GM12878 (cell line): Measurements from ENCODE around the gene SORCS2. TPM values are rescaled to one million over a fixed set of nuclear protein-coding genes. Genes with fewer than 3 reads are reported as not detected.

Experiments
- ATAC-seq: fragments of 200-7000 bp; cut with Tn5 transposase; 3 replicates; pipeline ENCODE4 v1.9.1; 2020; ENCODE audit warnings: mild to moderate bottlenecking, moderate library complexity
- BruUV-seq: library from RNA; stranded (reverse); fragments of 400-500 nt; replicated peaks from 2 replicates; lab custom pipeline; 2021; lab: Mats Ljungman, UMichigan
- CTCF ChIA-PET: fragments of 300-600 bp; sonication (Branson Sonifier 250); formaldehyde crosslinking; extraction: SDS; loops from one replicate; lab custom pipeline; 2021; ENCODE audit warnings: inconsistent platforms; lab: Yijun Ruan, JAX
- POLR2A ChIA-PET: fragments of 350-600 bp; formaldehyde crosslinking; extraction: SDS; loops from one replicate; lab custom pipeline; 2021; ENCODE audit warnings: inconsistent platforms; lab: Charles Lee
- RAD21 ChIA-PET: fragments of 300-600 bp; sonication (Branson Sonifier 250); formaldehyde crosslinking; loops from one replicate; lab custom pipeline; 2023; ENCODE audit warnings: antibody characterized with exemption; ENCODE audit not compliant: unreplicated experiment; lab: Charles Lee
- SMC1A ChIA-PET: fragments of 300-600 bp; sonication (Branson Sonifier 250); formaldehyde crosslinking; loops from one replicate; lab custom pipeline; 2023; ENCODE audit not compliant: unreplicated experiment, uncharacterized antibody; lab: Charles Lee
- DNase-seq: peaks from one replicate; pipeline ENCODE4 v3.0.0-alpha.2; 2011; ENCODE audit warnings: low read depth, low spot score
- FAIRE-seq: peaks from 3 replicates; lab custom pipeline; 2011; peaks lifted over from hg19 to GRCh38; lab: Jason Lieb, UNC
- H2AFZ ChIP-seq: 2 replicates; pipeline ENCODE4 v1.6.0; 2011; ENCODE audit warnings: low read depth, low read length, control low read depth; ENCODE audit not compliant: control insufficient read depth
- H3K27ac ChIP-seq: 2 replicates; pipeline ENCODE4 v1.5.1; 2011; ENCODE audit warnings: control low read depth; ENCODE audit not compliant: control insufficient read depth, insufficient read depth
- H3K27me3 ChIP-seq, 2 experiments: replicated peaks in 1 of 2; 2 replicates each; pipeline versions ENCODE4 v1.6.0 to v1.6.1; 2011; ENCODE audit warnings: low read length in 1 of 2; ENCODE audit not compliant: control insufficient read depth in 2 of 2, insufficient read depth in 2 of 2
- H3K36me3 ChIP-seq, 2 experiments: 2 replicates each; pipeline ENCODE4 v1.5.1; 2011; ENCODE audit warnings: low read length in 1 of 2; ENCODE audit not compliant: control insufficient read depth in 2 of 2, insufficient read depth in 2 of 2
- H3K4me1 ChIP-seq: 2 replicates; pipeline ENCODE4 v1.6.1; 2011; ENCODE audit warnings: mild to moderate bottlenecking, low read length, moderate library complexity, mixed read lengths; ENCODE audit not compliant: control insufficient read depth, insufficient read depth
- H3K4me2 ChIP-seq: 2 replicates; pipeline ENCODE4 v1.6.0; 2011; ENCODE audit warnings: control low read depth; ENCODE audit not compliant: control insufficient read depth, insufficient read depth
- H3K4me3 ChIP-seq: fragments of 200-600 bp; sonication (generic); 2 replicates; pipeline ENCODE4 v1.5.1; 2016
- H3K79me2 ChIP-seq: 2 replicates; pipeline ENCODE4 v1.6.0; 2011; ENCODE audit warnings: low read length; ENCODE audit not compliant: control insufficient read depth, insufficient read depth
- H3K9ac ChIP-seq: 2 replicates; pipeline ENCODE4 v1.8.0; 2011; ENCODE audit warnings: low read length, control low read depth, mixed read lengths; ENCODE audit not compliant: control insufficient read depth, insufficient read depth
- H3K9me3 ChIP-seq: replicated peaks from 3 replicates; pipeline ENCODE4 v1.5.1; 2011; ENCODE audit warnings: mild to moderate bottlenecking, low read length; ENCODE audit not compliant: control insufficient read depth, insufficient read depth
- H4K20me1 ChIP-seq: 2 replicates; pipeline ENCODE4 v1.6.0; 2011; ENCODE audit not compliant: control insufficient read depth, insufficient read depth
- BCL3 ChIP-seq: IDR thresholded peaks from 2 replicates; pipeline ENCODE4 v1.6.1; 2011; ENCODE audit warnings: borderline replicate concordance, low read depth, mild to moderate bottlenecking, moderate library complexity, low read length; ENCODE audit not compliant: insufficient read depth, poor library complexity, severe bottlenecking
- BHLHE40 ChIP-seq, 2 experiments: fragments of 450-650 bp in 1 of 2; IDR thresholded peaks; 2 replicates each; pipeline ENCODE4 v1.6.1; 2011 to 2017; ENCODE audit warnings: low read depth in 2 of 2, borderline replicate concordance in 1 of 2, improper control_type of control experiment in 1 of 2, low read length in 1 of 2, mild to moderate bottlenecking in 1 of 2
- E2F4 ChIP-seq: IDR thresholded peaks from 2 replicates; pipeline ENCODE4 v1.6.1; 2012; ENCODE audit warnings: low read depth, low read length, improper control_type of control experiment
- EED ChIP-seq: sonication (generic); IDR thresholded peaks from 2 replicates; pipeline ENCODE4 v1.6.1; 2016; ENCODE audit warnings: antibody characterized with exemption, low read depth
- ESRRA ChIP-seq: IDR thresholded peaks from 2 replicates; pipeline ENCODE4 v1.6.1; 2012; ENCODE audit warnings: mild to moderate bottlenecking, low read length, improper control_type of control experiment
- HDAC6 ChIP-seq: fragments of 200-600 bp; sonication (generic); IDR thresholded peaks from one replicate; pipeline ENCODE4 v1.8.0; 2017; ENCODE audit warnings: antibody characterized with exemption; ENCODE audit not compliant: unreplicated experiment
- RAD51 ChIP-seq: fragments of 450-650 bp; IDR thresholded peaks from 2 replicates; pipeline ENCODE4 v1.6.1; 2016; ENCODE audit warnings: moderate library complexity, mild to moderate bottlenecking, inconsistent platforms
- SP1 ChIP-seq: IDR thresholded peaks from one replicate; pipeline ENCODE4 v1.6.1; 2011; ENCODE audit warnings: low read depth, low read length
- STAT3 ChIP-seq: IDR thresholded peaks from 2 replicates; pipeline ENCODE4 v1.6.1; 2011; ENCODE audit warnings: low read depth, low read length, improper control_type of control experiment
- ZBED1 ChIP-seq: IDR thresholded peaks from 2 replicates; pipeline ENCODE4 v1.6.1; 2016; ENCODE audit warnings: borderline replicate concordance
- ZSCAN29 ChIP-seq: fragments of 450-650 bp; IDR thresholded peaks from 2 replicates; pipeline ENCODE4 v1.6.1; 2017; ENCODE audit warnings: mild to moderate bottlenecking, moderate library complexity
- WGBS: methylation state at CpG from one replicate; pipeline ENCODE4 v1.1.6; 2016; ENCODE audit warnings: low lambda C conversion rate; ENCODE audit not compliant: insufficient replicate concordance, insufficient coverage; ENCODE audit errors: missing lambda C conversion rate; 5-methylcytosine and 5-hydroxymethylcytosine counted together
- in situ Hi-C: fragments of 300-500 bp; cut with MboI; formaldehyde crosslinking; loops from 9 replicates; pipeline ENCODE4 v1.14.3; 2018; ENCODE audit warnings: mixed read lengths
- intact Hi-C: fragments of 100-400 bp; cut with micrococcal nuclease; formaldehyde crosslinking; loops from one replicate; pipeline ENCODE4 v1.14.2; 2022; ENCODE audit not compliant: unreplicated experiment
- polyA plus RNA-seq, 11 experiments: library from polyadenylated mRNA; depleted of rRNA in 4 of 11; unstranded in 6 of 11; stranded (reverse) in 5 of 11; fragments of >200 nt; fragmentation: Nextera tagmentation in 4 of 11; fragmentation: Illumina TruSeq in 1 of 11; extraction: Ambion mirVana in 4 of 11; extraction: Trizol in 1 of 11; gene quantifications; 1 replicate in 1 of 11; 2 replicates in 10 of 11; pipeline versions ENCODE4 v1.2.1 to v1.2.3, GENCODE V29; 2011 to 2016; ENCODE audit warnings: inconsistent platforms in 2 of 11, missing spikeins in 2 of 11, low read depth in 1 of 11
- total RNA-seq, 4 experiments: library from RNA; depleted of rRNA in 3 of 4; stranded (reverse); fragments of >200 nt in 3 of 4; fragmentation: Illumina TruSeq in 1 of 4; extraction: Trizol in 1 of 4; gene quantifications; 2 replicates each; pipeline versions ENCODE4 v1.2.1 to v1.2.3, GENCODE V29; 2013 to 2021

Gene SORCS2
- total and polyA plus RNA-seq, 10 of the 15 experiments (the other 5 are each of a cell fraction or from before 2014, with no cell fraction given): 0.01 to 0.15 (median 0.05) TPM; not detected in 5

- TF ChIP-seq STAT3 (no peak), BCL3 (no peak), EED (no peak)
- TF ChIP-seq, all 136 proteins: peak for 0
- ATAC-seq (no peak), FAIRE-seq (no peak), DNase-seq (no peak)
- BruUV-seq: no TSS peak
- Histone ChIP-seq H3K4me3 (no peak overlapping the region), H2AFZ (no peak overlapping the region), H3K36me3 (no peaks in the 10 kb centered on the region), H4K20me1 (no peaks in the 10 kb centered on the region), H3K27ac (no peak overlapping the region), H3K4me1 (peaks cover 29% of the 10 kb centered on the region), H3K9ac (no peak overlapping the region), H3K27me3 (no peaks in the 10 kb centered on the region; a peak in 2 of 4 replicates), H3K79me2 (no peaks in the 10 kb centered on the region), H3K9me3 (no peaks in the 10 kb centered on the region), H3K4me2 (no peak overlapping the region)
- RAD21 ChIA-PET: no interaction called here
- in situ Hi-C loops (loop anchor here (10.0 kb wide), 1 partner anchor 1581 kb away; no protein-coding TSS in a partner anchor), intact Hi-C loops (no loop called here)
- SMC1A ChIA-PET: no interaction called here
- WGBS: 38% methylated on average over 9 of the region's 9 CpGs
- CTCF ChIA-PET: no interaction called here
- POLR2A ChIA-PET: no interaction called here
Observed at GRCh38 chr4:7775396-7775795, 583.1 kb downstream of the SORCS2 start.

- H3K9me3 ChIP-seq: no peaks in the 10 kb centered on the region
- H3K36me3 ChIP-seq: no peaks in the 10 kb centered on the region
- no peak overlapping the region for H2AFZ ChIP-seq
- SMC1A ChIA-PET: no interaction called here
- DNase-seq (no peak), FAIRE-seq (no peak), ATAC-seq (no peak)
- RAD21 ChIA-PET: interaction anchor here (0.5 kb wide), 1 partner anchor 430 kb away, joined by 3 read pairs; no protein-coding TSS in a partner anchor
- H3K27me3 ChIP-seq: no peaks in the 10 kb centered on the region; a peak in 2 of 4 replicates
- H3K4me3 ChIP-seq: no peak overlapping the region
- H3K4me1 ChIP-seq: peaks cover 18% of the 10 kb centered on the region
- POLR2A ChIA-PET: no interaction called here
- in situ Hi-C loops (loop anchor here (10.0 kb wide), 1 partner anchor 1582 kb away; no protein-coding TSS in a partner anchor), intact Hi-C loops (no loop called here)
- no peaks in the 10 kb centered on the region for H4K20me1 ChIP-seq
- CTCF ChIA-PET: interaction anchor here (1.5 kb wide), 1 partner anchor 25 kb away, joined by 6 read pairs; no protein-coding TSS in a partner anchor
- H3K9ac ChIP-seq: no peak overlapping the region
- no TSS peak for BruUV-seq
- H3K27ac ChIP-seq: no peak overlapping the region
- WGBS: 52% methylated on average over 17 of the region's 17 CpGs
- no peak overlapping the region for H3K4me2 ChIP-seq
- H3K79me2 ChIP-seq: no peaks in the 10 kb centered on the region
- TF ChIP-seq ZSCAN29 (no peak), BHLHE40 (IDR thresholded peaks at IDR 0.05; ENCODE audit: borderline replicate concordance in 1 of 2, low read depth in 2 of 2, low read length in 1 of 2) (no peak), SP1 (no peak), ESRRA (no peak), RAD51 (no peak), ZBED1 (no peak), HDAC6 (no peak), E2F4 (no peak)
Observed at GRCh38 chr4:7777017-7777710, 584.8 kb downstream of the SORCS2 start.
